B cell (primary cell): Measurements from ENCODE around the gene PANK3.

Experiments
- CTCF ChIP-seq: fragments of 200-600 bp; IDR thresholded peaks from one replicate; pipeline ENCODE4 v1.8.0; 2022; ENCODE audit warnings: antibody characterized with exemption, mild to moderate bottlenecking
- EZH2 ChIP-seq: IDR thresholded peaks from 2 replicates; pipeline ENCODE4 v1.6.1; 2012; ENCODE audit warnings: borderline replicate concordance, low read depth, mild to moderate bottlenecking, moderate library complexity, low read length; ENCODE audit not compliant: insufficient read depth, poor library complexity, severe bottlenecking

- TF ChIP-seq CTCF (no peak), EZH2 (no peak)
Observed at GRCh38 chr5:168562279-168562678, 16.9 kb downstream of the PANK3 start.
